HepG2 (cell line): Measurements from ENCODE around the gene PRIM2. TPM values are rescaled to one million over a fixed set of nuclear protein-coding genes. Genes with fewer than 3 reads are reported as not detected.
A peak's percentile ranks its signal among the peaks of the same experiment; 100 is the strongest.
"Not testable (repeated sequence)": the region's sequence is repeated elsewhere in the genome, so short reads cannot be mapped to it uniquely, and the experiment has no call there.

Source experiments
- ATAC-seq: fragments of 200-7000 bp; cut with Tn5 transposase; 3 replicates; pipeline ENCODE4 v1.9.1; 2020; ENCODE audit warnings: mild to moderate bottlenecking, moderate library complexity
- BruUV-seq: library from RNA; stranded (reverse); fragments of 400-500 nt; replicated peaks from 2 replicates; lab custom pipeline; 2021; lab: Mats Ljungman, UMichigan
- CTCF ChIA-PET: fragments of 300-600 bp; formaldehyde crosslinking; extraction: SDS; loops from one replicate; lab custom pipeline; 2021; ENCODE audit warnings: low total read pairs, inconsistent platforms, low intra/inter-chr PET ratio; lab: Yijun Ruan, JAX
- POLR2A ChIA-PET: fragments of 350-600 bp; sonication (Branson Sonifier 250); formaldehyde crosslinking; loops from one replicate; lab custom pipeline; 2020; ENCODE audit warnings: antibody characterized with exemption, inconsistent platforms; lab: Yijun Ruan, JAX
- DNase-seq: peaks from one replicate; pipeline ENCODE4 v3.0.0-alpha.2; 2015; ENCODE audit warnings: low spot score
- FAIRE-seq: peaks from 3 replicates; lab custom pipeline; 2011; peaks lifted over from hg19 to GRCh38; lab: Jason Lieb, UNC
- H2AFZ ChIP-seq: one replicate; pipeline ENCODE4 v1.6.1; 2011; ENCODE audit warnings: low read length, inconsistent platforms
- H3K27ac ChIP-seq: fragments of 300-600 bp; 3 replicates; pipeline ENCODE4 v1.8.0; 2011; ENCODE audit warnings: mixed run types, mild to moderate bottlenecking, mixed read lengths, low read length, inconsistent platforms; ENCODE audit not compliant: insufficient read depth; ENCODE audit errors: extremely low read length
- H3K27me3 ChIP-seq, 2 experiments: fragments of 200-600 bp in 1 of 2; 2 replicates in 1 of 2; 3 replicates in 1 of 2; pipeline versions ENCODE4 v1.6.0 to v1.8.0; 2011; ENCODE audit warnings: low read length in 2 of 2, mild to moderate bottlenecking in 2 of 2, moderate library complexity in 2 of 2, inconsistent platforms in 1 of 2; ENCODE audit not compliant: insufficient read depth in 2 of 2, control insufficient read depth in 1 of 2
- H3K36me3 ChIP-seq, 2 experiments: fragments of 200-600 bp in 1 of 2; replicated peaks in 1 of 2; 2 replicates in 1 of 2; 3 replicates in 1 of 2; pipeline versions ENCODE4 v1.5.1 to v1.8.0; 2011; ENCODE audit warnings: low read length in 2 of 2, inconsistent platforms in 1 of 2; ENCODE audit not compliant: insufficient read depth in 2 of 2, control insufficient read depth in 1 of 2
- H3K4me1 ChIP-seq: 2 replicates; pipeline ENCODE4 v1.5.1; 2012; ENCODE audit warnings: low read length, inconsistent platforms; ENCODE audit not compliant: insufficient read depth
- H3K4me2 ChIP-seq: 2 replicates; pipeline ENCODE4 v1.6.0; 2011; ENCODE audit warnings: low read depth, low read length, inconsistent platforms
- H3K4me3 ChIP-seq, 3 experiments: fragments of 200-600 bp in 1 of 3; sonication (generic), shearing (Covaris generic) in 1 of 3; replicated peaks in 1 of 3; 2 replicates each; pipeline ENCODE4 v1.5.1; 2011 to 2016; ENCODE audit warnings: low read length in 3 of 3, inconsistent platforms in 2 of 3, low read depth in 2 of 3, mild to moderate bottlenecking in 2 of 3, control low read depth in 1 of 3, mixed read lengths in 1 of 3; ENCODE audit not compliant: insufficient read depth in 1 of 3
- H3K79me2 ChIP-seq: one replicate; pipeline ENCODE4 v1.6.1; 2011; ENCODE audit warnings: low read length, inconsistent platforms; ENCODE audit not compliant: insufficient read depth
- H3K9ac ChIP-seq: 2 replicates; pipeline ENCODE4 v1.6.0; 2011; ENCODE audit warnings: mild to moderate bottlenecking, low read depth, low read length, inconsistent platforms; ENCODE audit not compliant: insufficient read depth
- H3K9me3 ChIP-seq: 2 replicates; pipeline ENCODE4 v1.5.1; 2012; ENCODE audit warnings: mild to moderate bottlenecking, low read length
- H4K20me1 ChIP-seq: 2 replicates; pipeline ENCODE4 v1.6.0; 2011; ENCODE audit warnings: inconsistent platforms, mild to moderate bottlenecking, low read length, moderate library complexity; ENCODE audit not compliant: insufficient read depth
- STAG1 ChIP-seq: sonication (generic); formaldehyde crosslinking; IDR thresholded peaks from 2 replicates; pipeline ENCODE4 v1.4.0; 2020; ENCODE audit warnings: missing genetic modification reagents
- WGBS: methylation state at CpG from one replicate; pipeline ENCODE4 v1.1.6; 2017; ENCODE audit warnings: low lambda C conversion rate; 5-methylcytosine and 5-hydroxymethylcytosine counted together
- in situ Hi-C: cut with HindIII; loops from 2 replicates; pipeline ENCODE4 v1.10.0; 2017; ENCODE audit warnings: low pct_unique_long_range_greater_than_20kb; ENCODE audit not compliant: extremely low pct_ligation_motif_present
- intact Hi-C: fragments of 100-400 bp; cut with micrococcal nuclease; formaldehyde crosslinking; loops from one replicate; pipeline ENCODE4 v1.10.0; 2022; ENCODE audit not compliant: unreplicated experiment
- polyA plus RNA-seq, 8 experiments: library from polyadenylated mRNA; depleted of rRNA in 3 of 8; stranded (reverse) in 7 of 8; unstranded in 1 of 8; fragments of >200 nt; fragmentation: Illumina TruSeq in 4 of 8; extraction: Trizol in 4 of 8; gene quantifications; 2 replicates each; pipeline versions ENCODE4 v1.2.1 to v1.2.3, GENCODE V29; 2011 to 2016; ENCODE audit warnings: low read depth in 4 of 8, missing spikeins in 1 of 8, mixed read lengths in 1 of 8; ENCODE audit not compliant: insufficient read depth in 1 of 8
- total RNA-seq, 5 experiments: library from RNA; depleted of rRNA; stranded (reverse); fragments of >200 nt; fragmentation: Illumina TruSeq; extraction: Trizol; gene quantifications; 2 replicates each; pipeline ENCODE4 v1.2.3, GENCODE V29; 2016; ENCODE audit warnings: low read depth in 1 of 5
- TF ChIP-seq, protein P1 (sequence below): sonication (generic); formaldehyde crosslinking; IDR thresholded peaks from 2 replicates; pipeline ENCODE4 v1.5.0; 2020; ENCODE audit warnings: mild to moderate bottlenecking, missing genetic modification reagents, moderate library complexity

PRIM2 gene
- total and polyA plus RNA-seq, 2 of the 13 experiments (the other 11 are each of a cell fraction or from before 2014, with no cell fraction given), result 8.0 to 52.7 TPM

DNA sequence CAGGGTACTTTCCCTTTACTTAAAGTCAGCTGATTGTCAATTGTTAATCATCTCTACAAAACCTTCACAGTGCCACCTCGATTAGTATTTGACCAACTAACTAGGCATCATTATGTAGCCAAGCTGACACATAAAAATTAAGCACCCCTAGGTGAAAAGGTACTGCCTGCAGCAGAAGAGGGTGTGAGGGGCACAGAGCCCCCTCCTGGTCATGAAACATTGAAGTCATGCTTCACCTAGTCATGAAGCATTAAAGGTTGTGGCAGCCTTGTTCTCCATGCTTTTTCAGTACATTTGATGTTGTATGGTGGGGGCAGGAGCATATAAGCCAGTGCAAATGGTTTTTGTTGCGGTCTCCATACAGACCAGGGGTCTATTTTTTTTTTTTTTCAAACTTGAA, 142.4 kb downstream of the PRIM2 start:
- H3K9me3 ChIP-seq, intact Hi-C loops, H3K36me3 ChIP-seq, BruUV-seq, H3K9ac ChIP-seq, FAIRE-seq, POLR2A ChIA-PET, CTCF ChIA-PET, H3K79me2 ChIP-seq, H4K20me1 ChIP-seq, in situ Hi-C loops, DNase-seq, H3K27me3 ChIP-seq, H3K27ac ChIP-seq, H3K4me3 ChIP-seq, H3K4me2 ChIP-seq, H2AFZ ChIP-seq: not testable (repeated sequence)
- TF ChIP-seq, protein P1, sequence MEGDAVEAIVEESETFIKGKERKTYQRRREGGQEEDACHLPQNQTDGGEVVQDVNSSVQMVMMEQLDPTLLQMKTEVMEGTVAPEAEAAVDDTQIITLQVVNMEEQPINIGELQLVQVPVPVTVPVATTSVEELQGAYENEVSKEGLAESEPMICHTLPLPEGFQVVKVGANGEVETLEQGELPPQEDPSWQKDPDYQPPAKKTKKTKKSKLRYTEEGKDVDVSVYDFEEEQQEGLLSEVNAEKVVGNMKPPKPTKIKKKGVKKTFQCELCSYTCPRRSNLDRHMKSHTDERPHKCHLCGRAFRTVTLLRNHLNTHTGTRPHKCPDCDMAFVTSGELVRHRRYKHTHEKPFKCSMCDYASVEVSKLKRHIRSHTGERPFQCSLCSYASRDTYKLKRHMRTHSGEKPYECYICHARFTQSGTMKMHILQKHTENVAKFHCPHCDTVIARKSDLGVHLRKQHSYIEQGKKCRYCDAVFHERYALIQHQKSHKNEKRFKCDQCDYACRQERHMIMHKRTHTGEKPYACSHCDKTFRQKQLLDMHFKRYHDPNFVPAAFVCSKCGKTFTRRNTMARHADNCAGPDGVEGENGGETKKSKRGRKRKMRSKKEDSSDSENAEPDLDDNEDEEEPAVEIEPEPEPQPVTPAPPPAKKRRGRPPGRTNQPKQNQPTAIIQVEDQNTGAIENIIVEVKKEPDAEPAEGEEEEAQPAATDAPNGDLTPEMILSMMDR (CRISPR knock-in tag), result peak; percentile 21
- peak; percentile 18; the same call in 1 of the 2 replicates for TF ChIP-seq STAG1
- 65% methylated on average over 2 of the region's 2 CpGs for WGBS
- peaks cover 16% of the 10 kb centered on the region for H3K4me1 ChIP-seq
- peak; percentile 76 for ATAC-seq

DNA sequence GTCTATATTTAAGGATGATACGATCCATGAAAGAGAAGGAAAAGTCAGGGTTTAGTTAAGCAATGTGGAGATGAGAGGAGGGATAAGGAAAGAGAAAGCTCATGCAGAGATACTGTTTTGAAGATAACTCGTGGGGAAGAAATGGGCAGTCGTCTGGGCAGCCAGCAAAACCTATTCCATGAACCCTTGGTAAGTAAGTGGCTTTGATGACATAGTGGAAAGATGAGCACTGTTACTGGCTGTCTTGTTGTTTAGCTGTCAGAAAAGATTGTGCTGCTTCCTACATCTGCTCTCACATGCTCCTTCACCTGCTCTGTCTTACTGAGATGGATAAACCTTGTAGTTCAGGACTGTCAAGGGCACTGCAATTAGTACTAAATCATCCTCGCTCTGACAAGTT, 143.6 kb downstream of the PRIM2 start:
- ATAC-seq, POLR2A ChIA-PET: not testable (repeated sequence)

More for the DNA sequence above, 143.6 kb downstream of the PRIM2 start:
- H4K20me1 ChIP-seq, H3K4me2 ChIP-seq, H3K27me3 ChIP-seq, H3K4me3 ChIP-seq, H3K9ac ChIP-seq, H3K79me2 ChIP-seq, DNase-seq, H3K9me3 ChIP-seq, H3K27ac ChIP-seq, H2AFZ ChIP-seq, intact Hi-C loops, FAIRE-seq, in situ Hi-C loops, H3K36me3 ChIP-seq, CTCF ChIA-PET, BruUV-seq: not testable (repeated sequence)
- 87% methylated on average over 4 of the region's 4 CpGs for WGBS
- H3K4me1 ChIP-seq, result peaks cover 16% of the 10 kb centered on the region
